Right lobe of liver (tissue), 6 donors: Measurements from ENCODE around the gene MRTO4. TPM values are rescaled to one million over a fixed set of nuclear protein-coding genes. Genes with fewer than 3 reads are reported as not detected.

Experiments used
- ATAC-seq, 4 donors: fragments of 200-7000 bp; cut with Tn5 transposase; one replicate each; pipeline ENCODE4 v1.9.1; 2020; ENCODE audit warnings: mild to moderate bottlenecking in 4 of 4, moderate library complexity in 4 of 4
- DNase-seq, 3 donors: peaks; one replicate each; pipeline ENCODE4 v3.0.0-alpha.2; 2020
- H3K27ac ChIP-seq, 3 donors: fragments of 200-600 bp; one replicate each; pipeline ENCODE4 v1.8.0; 2022
- H3K27me3 ChIP-seq, 2 donors: fragments of 200-600 bp; one replicate each; pipeline ENCODE4 v1.8.0; 2022
- H3K36me3 ChIP-seq, 4 donors: fragments of 200-600 bp; sonication (generic) in 1 of 4; one replicate each; pipeline versions ENCODE4 v1.5.1 to v1.8.0; 2017 to 2022; ENCODE audit warnings: control low read depth in 1 of 4
- H3K4me1 ChIP-seq, 4 donors: fragments of 200-600 bp; sonication (generic) in 1 of 4; one replicate each; pipeline versions ENCODE4 v1.5.1 to v1.8.0; 2017 to 2022; ENCODE audit warnings: control low read depth in 1 of 4
- H3K4me3 ChIP-seq, 3 donors: fragments of 200-600 bp; one replicate each; pipeline ENCODE4 v1.8.0; 2022
- H3K9me3 ChIP-seq, 4 donors: fragments of 200-600 bp; sonication (generic) in 1 of 4; one replicate each; pipeline versions ENCODE4 v1.5.1 to v1.8.0; 2017 to 2022; ENCODE audit warnings: control low read depth in 1 of 4
- POLR2A ChIP-seq: fragments of 450-650 bp; IDR thresholded peaks from one replicate; pipeline ENCODE4 v1.6.1; 2017; ENCODE audit warnings: antibody characterized with exemption, mild to moderate bottlenecking
- WGBS: methylation state at CpG from one replicate; pipeline ENCODE4 v1.1.6; 2018; ENCODE audit warnings: low coverage, low lambda C conversion rate; ENCODE audit not compliant: insufficient coverage; ENCODE audit errors: missing lambda C conversion rate; 5-methylcytosine and 5-hydroxymethylcytosine counted together
- intact Hi-C, 2 donors: fragments of 100-400 bp; cut with DNase I; formaldehyde crosslinking; loops; one replicate each; pipeline versions ENCODE4 v1.11.2 to v1.14.1; 2022
- total RNA-seq, 6 experiments: library from RNA; depleted of rRNA in 2 of 6; stranded (reverse); fragments of >200 nt in 2 of 6; fragmentation: NEBNext Ultra II Directional in 3 of 6; extraction: Animal tissue kit (Norgen Biotek cat#: 25700) in 3 of 6; gene quantifications; one replicate each; pipeline versions ENCODE4 v1.1.0 to v1.2.4, GENCODE V29; 2016 to 2023
- TF ChIP-seq, protein P1 (sequence below), 4 donors: fragments of 200-600 bp in 3 of 4; fragments of 450-650 bp in 1 of 4; IDR thresholded peaks; one replicate each; pipeline versions ENCODE4 v1.5.1 to v1.8.0; 2016 to 2022; ENCODE audit warnings: antibody characterized with exemption in 4 of 4, mild to moderate bottlenecking in 2 of 4
- donor health status: DM: no; HTN: yes; CAD: no.
- donor health status: DM: no; HTN: no; CAD: no.
- donor health status: DM: no; HTN: no; CAD: no.
- donor health status: DM: no; HTN: yes; CAD: no.
- donor health status: DM: no; HTN: yes; CAD: no.

Gene MRTO4
- total RNA-seq, 6 experiments from 2014 or later = 7.0 to 17.3 (median 8.2) TPM

DNA sequence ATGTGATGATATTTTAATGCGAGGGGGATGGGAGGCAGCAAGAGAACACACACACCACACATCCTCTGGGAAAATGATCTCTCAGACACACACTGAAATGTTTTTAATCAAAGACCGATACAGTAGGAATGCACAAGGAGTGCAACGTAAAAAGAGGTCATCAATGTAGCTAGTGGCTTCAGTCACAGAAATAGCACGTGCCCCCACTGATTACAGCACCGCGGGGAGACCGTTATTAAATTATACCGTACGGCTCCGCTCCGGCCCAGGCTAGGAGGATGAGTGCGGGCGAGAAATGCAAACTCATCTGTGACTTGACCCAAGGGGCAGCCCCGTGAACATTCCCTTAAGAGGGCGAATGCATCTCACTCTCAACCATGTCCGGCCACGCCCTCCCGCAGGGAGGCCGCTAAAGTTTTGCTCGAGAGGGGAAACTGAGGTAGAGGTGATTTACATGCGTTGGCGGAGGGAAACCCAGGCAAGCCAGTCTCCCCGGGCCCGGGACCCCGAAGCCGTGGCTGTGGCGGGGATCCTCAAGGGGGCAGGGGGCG, 42.1 kb upstream of the MRTO4 start:
- WGBS = 0% methylated on average over 13 of the region's 28 CpGs
- peak overlapping the region; percentile 79 to 91 (median 89) for H3K4me3 ChIP-seq
- ATAC-seq = peak; percentile 11 to 46 (median 24)
- no peaks in the 10 kb centered on the region for H3K9me3 ChIP-seq
- H3K36me3 ChIP-seq = no peaks in the 10 kb centered on the region
- peak in 1 of 3 donors; percentile 62 for DNase-seq
- TF ChIP-seq, protein P1, sequence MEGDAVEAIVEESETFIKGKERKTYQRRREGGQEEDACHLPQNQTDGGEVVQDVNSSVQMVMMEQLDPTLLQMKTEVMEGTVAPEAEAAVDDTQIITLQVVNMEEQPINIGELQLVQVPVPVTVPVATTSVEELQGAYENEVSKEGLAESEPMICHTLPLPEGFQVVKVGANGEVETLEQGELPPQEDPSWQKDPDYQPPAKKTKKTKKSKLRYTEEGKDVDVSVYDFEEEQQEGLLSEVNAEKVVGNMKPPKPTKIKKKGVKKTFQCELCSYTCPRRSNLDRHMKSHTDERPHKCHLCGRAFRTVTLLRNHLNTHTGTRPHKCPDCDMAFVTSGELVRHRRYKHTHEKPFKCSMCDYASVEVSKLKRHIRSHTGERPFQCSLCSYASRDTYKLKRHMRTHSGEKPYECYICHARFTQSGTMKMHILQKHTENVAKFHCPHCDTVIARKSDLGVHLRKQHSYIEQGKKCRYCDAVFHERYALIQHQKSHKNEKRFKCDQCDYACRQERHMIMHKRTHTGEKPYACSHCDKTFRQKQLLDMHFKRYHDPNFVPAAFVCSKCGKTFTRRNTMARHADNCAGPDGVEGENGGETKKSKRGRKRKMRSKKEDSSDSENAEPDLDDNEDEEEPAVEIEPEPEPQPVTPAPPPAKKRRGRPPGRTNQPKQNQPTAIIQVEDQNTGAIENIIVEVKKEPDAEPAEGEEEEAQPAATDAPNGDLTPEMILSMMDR (IDR thresholded peaks at IDR 0.05) = no peak
- TF ChIP-seq POLR2A = no peak
- H3K27ac ChIP-seq = peak overlapping the region; percentile 91 to 99 (median 93)
- H3K4me1 ChIP-seq = peaks cover 0 to 54% (median 10%) of the 10 kb centered on the region in 4 donors
- H3K27me3 ChIP-seq = no peaks in the 10 kb centered on the region
- intact Hi-C loops = no loop called here

DNA sequence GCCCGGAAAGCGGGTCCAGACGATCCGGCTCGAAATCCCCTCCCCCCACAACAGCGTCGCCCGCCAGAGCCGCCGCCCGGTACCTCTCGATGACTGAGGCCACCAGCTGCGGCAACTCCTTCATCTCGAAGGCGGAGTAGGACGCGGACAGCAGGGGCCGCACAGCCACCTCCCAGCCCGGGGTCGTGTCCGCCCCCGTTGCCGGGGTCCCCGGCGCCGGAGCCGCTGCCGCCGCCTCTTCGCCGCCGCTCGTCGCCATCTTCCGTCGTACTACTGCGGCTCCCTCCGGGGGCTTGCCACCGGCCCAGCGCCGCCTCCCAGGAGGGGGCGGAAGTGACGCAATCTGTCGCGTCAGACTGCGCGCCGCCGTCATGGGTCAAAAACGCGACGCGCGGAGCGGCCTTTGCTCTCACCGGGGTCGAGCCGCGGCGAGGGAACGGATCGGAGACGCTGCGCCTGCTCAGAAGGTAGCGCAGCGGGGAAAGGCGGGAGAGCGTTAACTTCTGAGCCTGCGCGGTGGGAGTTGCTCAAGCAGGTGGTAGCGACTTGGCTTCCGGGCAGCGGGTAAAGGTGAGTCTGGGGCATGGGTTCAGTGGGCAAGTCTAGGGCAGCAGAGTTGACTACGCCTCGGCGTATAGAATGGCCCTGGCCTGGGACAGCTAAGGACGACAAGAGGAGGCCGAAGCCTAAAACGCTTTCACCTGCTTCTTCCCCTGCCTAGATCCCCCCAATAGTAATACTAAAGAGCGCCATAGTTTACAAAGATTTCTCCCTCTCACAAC, 41.4 kb upstream of the MRTO4 start, which contains the start of gene UBR4:
Gene UBR4 (minus strand): TSS at position 277 of the 782 bp plus-strand sequence. CDS start 18 bp downstream, at position 259.
- under 1% methylated on average over 35 of the region's 80 CpGs for WGBS
- Histone ChIP-seq H3K27ac (peak within 1 kb of the TSS; percentile 91 to 99 (median 93)), H3K4me1 (peaks cover 0 to 54% (median 10%) of the 10 kb centered on the region in 4 donors), H3K4me3 (peak within 1 kb of the TSS; percentile 79 to 91 (median 89)), H3K27me3 (no peaks in the 10 kb centered on the region), H3K9me3 (no peaks in the 10 kb centered on the region), H3K36me3 (no peaks in the 10 kb centered on the region)
- TF ChIP-seq POLR2A = peak; percentile 98
- TF ChIP-seq, protein P1 (IDR thresholded peaks at IDR 0.05) = no peak
- ATAC-seq (peak; percentile 91 to 97 (median 94)), DNase-seq (peak; percentile 97 to 98 (median 98))
- intact Hi-C loops = no loop called here

DNA sequence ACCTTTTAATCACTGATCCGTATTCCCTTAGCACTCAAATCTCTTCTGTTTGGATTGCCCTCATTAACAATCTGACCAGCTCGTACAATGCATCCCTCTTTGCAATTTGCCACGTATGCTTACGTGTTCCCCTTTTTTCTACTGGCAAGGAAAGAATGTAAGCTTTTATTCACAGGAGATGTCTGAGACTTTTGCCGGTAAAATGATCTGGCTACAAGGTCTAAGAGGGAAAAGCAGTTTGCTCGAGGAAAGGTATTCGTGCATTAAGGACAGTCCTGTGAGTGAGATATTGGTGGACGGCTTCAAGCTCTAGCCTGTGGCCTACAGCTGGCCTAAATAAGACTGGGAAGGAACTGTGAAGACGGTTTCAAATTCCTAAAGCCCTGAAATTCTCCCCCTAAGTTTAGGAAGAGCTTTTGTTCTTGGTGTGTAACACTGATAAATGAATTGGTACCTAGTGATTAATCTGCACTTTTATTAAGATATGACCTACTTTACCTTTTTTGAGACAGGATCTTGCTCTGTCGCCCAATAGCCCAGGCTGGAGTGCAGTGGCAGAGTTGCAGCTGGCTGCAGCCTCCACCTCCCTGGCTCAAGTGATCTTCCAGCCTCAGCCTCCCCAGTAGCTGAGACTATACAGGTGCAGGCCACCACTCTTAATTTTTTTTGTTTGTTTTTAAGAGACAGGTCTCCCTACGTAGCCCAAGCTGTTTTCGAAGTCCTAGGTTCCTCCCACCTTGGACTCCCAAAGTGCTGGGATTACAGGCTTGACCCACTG, 40.6 kb upstream of the MRTO4 start:
- H3K9me3 ChIP-seq = no peaks in the 10 kb centered on the region
- peak in 1 of 4 donors; percentile 2 for ATAC-seq
- peak overlapping the region; percentile 91 to 99 (median 93) for H3K27ac ChIP-seq
- peak overlapping the region; percentile 79 to 91 (median 89) for H3K4me3 ChIP-seq
- 13% methylated on average over 12 of the region's 12 CpGs for WGBS
- H3K27me3 ChIP-seq = no peaks in the 10 kb centered on the region
- no peaks in the 10 kb centered on the region for H3K36me3 ChIP-seq
- H3K4me1 ChIP-seq = peaks cover 0 to 50% (median 8%) of the 10 kb centered on the region in 4 donors
- intact Hi-C loops = no loop called here
- TF ChIP-seq, protein P1 (IDR thresholded peaks at IDR 0.05) = no peak
- TF ChIP-seq POLR2A = no peak
- DNase-seq = no peak

DNA sequence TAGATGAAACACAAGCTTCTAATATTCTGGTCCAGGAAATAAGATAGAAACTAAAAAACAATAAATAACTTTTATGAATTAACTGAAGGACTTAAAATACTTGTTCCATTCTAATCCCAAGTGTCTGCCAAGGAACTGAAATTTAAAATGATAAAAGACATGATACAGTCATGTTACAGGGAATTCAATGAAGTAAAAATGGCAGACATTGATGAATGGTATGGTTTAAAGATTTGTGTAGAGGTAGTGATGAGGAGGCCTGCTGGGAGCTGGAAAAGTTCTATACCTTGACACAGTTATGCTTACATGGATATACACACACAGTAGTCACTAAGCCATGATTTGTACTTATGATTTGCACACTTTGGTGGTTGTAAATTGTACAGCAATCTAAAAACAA, 39.4 kb upstream of the MRTO4 start:
- TF ChIP-seq POLR2A = no peak
- TF ChIP-seq, protein P1 (IDR thresholded peaks at IDR 0.05) = no peak
- H3K36me3 ChIP-seq = no peaks in the 10 kb centered on the region
- no peaks in the 10 kb centered on the region for H3K9me3 ChIP-seq
- ATAC-seq = no peak
- intact Hi-C loops = no loop called here
- no peaks in the 10 kb centered on the region for H3K27me3 ChIP-seq
- peaks cover 0 to 38% (median 6%) of the 10 kb centered on the region in 4 donors for H3K4me1 ChIP-seq
- DNase-seq = no peak
- H3K27ac ChIP-seq = no peak overlapping the region
- no peak overlapping the region for H3K4me3 ChIP-seq
